ENCODE measurements around the gene GRPEL1. TPM values are rescaled to one million over a fixed set of nuclear protein-coding genes. Genes with fewer than 3 reads are reported as not detected.

Gene GRPEL1
- total RNA-seq, 4 donors from 2014 or later: 17.0 to 34.2 (median 27.5) TPM

GRCh38 chr4:7076696-7077082, 8.8 kb upstream of the GRPEL1 start:
- 58% methylated on average over 6 of the region's 6 CpGs for WGBS
- intact Hi-C loops (cut with DNase I): no loop called here
- H3K27me3 ChIP-seq: no peaks in the 10 kb centered on the region
- no peak for DNase-seq (ENCODE audit: extremely low spot score)
- no peak overlapping the region for H3K4me3 ChIP-seq
- TF ChIP-seq POLR2A (IDR thresholded peaks at IDR 0.05; ENCODE audit: low read depth) (no peak), POLR2AphosphoS5 (IDR thresholded peaks at IDR 0.05) (no peak), EP300 (IDR thresholded peaks at IDR 0.05) (no peak)
- TF ChIP-seq, protein P1, sequence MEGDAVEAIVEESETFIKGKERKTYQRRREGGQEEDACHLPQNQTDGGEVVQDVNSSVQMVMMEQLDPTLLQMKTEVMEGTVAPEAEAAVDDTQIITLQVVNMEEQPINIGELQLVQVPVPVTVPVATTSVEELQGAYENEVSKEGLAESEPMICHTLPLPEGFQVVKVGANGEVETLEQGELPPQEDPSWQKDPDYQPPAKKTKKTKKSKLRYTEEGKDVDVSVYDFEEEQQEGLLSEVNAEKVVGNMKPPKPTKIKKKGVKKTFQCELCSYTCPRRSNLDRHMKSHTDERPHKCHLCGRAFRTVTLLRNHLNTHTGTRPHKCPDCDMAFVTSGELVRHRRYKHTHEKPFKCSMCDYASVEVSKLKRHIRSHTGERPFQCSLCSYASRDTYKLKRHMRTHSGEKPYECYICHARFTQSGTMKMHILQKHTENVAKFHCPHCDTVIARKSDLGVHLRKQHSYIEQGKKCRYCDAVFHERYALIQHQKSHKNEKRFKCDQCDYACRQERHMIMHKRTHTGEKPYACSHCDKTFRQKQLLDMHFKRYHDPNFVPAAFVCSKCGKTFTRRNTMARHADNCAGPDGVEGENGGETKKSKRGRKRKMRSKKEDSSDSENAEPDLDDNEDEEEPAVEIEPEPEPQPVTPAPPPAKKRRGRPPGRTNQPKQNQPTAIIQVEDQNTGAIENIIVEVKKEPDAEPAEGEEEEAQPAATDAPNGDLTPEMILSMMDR (IDR thresholded peaks at IDR 0.05): no peak
- no peak overlapping the region for H3K27ac ChIP-seq (replicated peaks in 1 of 4)
- peaks cover 0 to under 1% (median 0%) of the 10 kb centered on the region in 4 donors for H3K4me1 ChIP-seq
- H3K36me3 ChIP-seq: no peaks in the 10 kb centered on the region
- H3K9me3 ChIP-seq: no peaks in the 10 kb centered on the region

- Histone ChIP-seq H3K27ac (replicated peaks in 1 of 4) (no peak overlapping the region), H3K9me3 (no peaks in the 10 kb centered on the region), H3K4me3 (no peak overlapping the region), H3K36me3 (no peaks in the 10 kb centered on the region), H3K27me3 (no peaks in the 10 kb centered on the region), H3K4me1 (no peaks in the 10 kb centered on the region)
- TF ChIP-seq, protein P1 (IDR thresholded peaks at IDR 0.05): no peak
- TF ChIP-seq POLR2A (IDR thresholded peaks at IDR 0.05; ENCODE audit: low read depth) (no peak), POLR2AphosphoS5 (IDR thresholded peaks at IDR 0.05) (no peak), EP300 (IDR thresholded peaks at IDR 0.05) (no peak)
- intact Hi-C loops (cut with DNase I): no loop called here
- DNase-seq (ENCODE audit: extremely low spot score): no peak
- 80% methylated on average over 25 of the region's 25 CpGs for WGBS
Observed at GRCh38 chr4:7075962-7076695, 8.3 kb upstream of the GRPEL1 start.

GRCh38 chr4:7074426-7074825, 6.6 kb upstream of the GRPEL1 start:
- no peak for TF ChIP-seq EP300 (IDR thresholded peaks at IDR 0.05)
- 82% methylated on average over 6 of the region's 9 CpGs for WGBS
- Histone ChIP-seq H3K36me3 (no peaks in the 10 kb centered on the region), H3K27me3 (no peaks in the 10 kb centered on the region), H3K9me3 (no peaks in the 10 kb centered on the region), H3K27ac (replicated peaks in 1 of 4) (no peak overlapping the region), H3K4me3 (no peak overlapping the region), H3K4me1 (peaks cover 4 to 11% (median 7%) of the 10 kb centered on the region in 4 donors)
- no peak for DNase-seq (ENCODE audit: extremely low spot score)
- intact Hi-C loops (cut with DNase I): loop anchor here (5.0 kb wide), 1 partner anchor 357 kb away; the partner anchor contains the start of gene BLOC1S4

GRCh38 chr4:7073526-7074390, 5.9 kb upstream of the GRPEL1 start:
- Histone ChIP-seq H3K27ac (replicated peaks in 1 of 4) (no peak overlapping the region), H3K4me3 (no peak overlapping the region), H3K9me3 (no peaks in the 10 kb centered on the region), H3K36me3 (no peaks in the 10 kb centered on the region), H3K27me3 (no peaks in the 10 kb centered on the region), H3K4me1 (peaks cover 8 to 18% (median 14%) of the 10 kb centered on the region in 4 donors)
- intact Hi-C loops (cut with DNase I): loop anchor here (5.0 kb wide), 1 partner anchor 356 kb away; the partner anchor contains the start of gene BLOC1S4
- 78% methylated on average over 10 of the region's 18 CpGs for WGBS
- TF ChIP-seq EP300 (IDR thresholded peaks at IDR 0.05) (no peak), POLR2A (IDR thresholded peaks at IDR 0.05; ENCODE audit: low read depth) (no peak), POLR2AphosphoS5 (IDR thresholded peaks at IDR 0.05) (no peak)
- TF ChIP-seq, protein P1 (IDR thresholded peaks at IDR 0.05): no peak
- no peak for DNase-seq (ENCODE audit: extremely low spot score)

DNA sequence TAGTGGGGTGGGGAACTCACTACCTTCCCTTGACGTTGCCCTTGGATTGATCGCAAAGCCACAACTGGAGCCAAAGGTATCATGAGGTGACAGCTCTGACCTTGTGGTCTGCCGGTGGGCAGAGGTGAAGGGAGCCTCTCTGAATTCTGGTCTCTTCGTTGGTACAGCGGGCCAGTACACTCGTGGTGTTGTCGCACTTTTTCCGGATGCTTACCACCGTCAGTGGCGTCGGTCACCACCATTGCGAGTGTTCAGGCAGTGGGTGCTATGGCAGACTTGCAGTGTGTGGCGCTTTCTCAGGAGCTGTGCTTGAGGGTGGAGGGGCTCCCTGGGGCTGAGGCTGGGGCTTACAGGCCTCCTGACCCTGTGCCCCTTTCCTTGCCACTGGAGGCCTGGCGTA, 5.2 kb upstream of the GRPEL1 start:
- DNase-seq (ENCODE audit: extremely low spot score): no peak
- Histone ChIP-seq H3K4me3 (no peak overlapping the region), H3K4me1 (peaks cover 10 to 20% (median 17%) of the 10 kb centered on the region in 4 donors), H3K27ac (replicated peaks in 1 of 4) (no peak overlapping the region), H3K9me3 (no peaks in the 10 kb centered on the region), H3K36me3 (no peaks in the 10 kb centered on the region), H3K27me3 (no peaks in the 10 kb centered on the region)
- intact Hi-C loops (cut with DNase I): loop anchor here (5.0 kb wide), 1 partner anchor 356 kb away; the partner anchor contains the start of gene BLOC1S4
- TF ChIP-seq POLR2AphosphoS5 (IDR thresholded peaks at IDR 0.05): no peak
- TF ChIP-seq, protein P1 (IDR thresholded peaks at IDR 0.05): no peak
- TF ChIP-seq POLR2A (IDR thresholded peaks at IDR 0.05; ENCODE audit: low read depth): no peak
- no peak for TF ChIP-seq EP300 (IDR thresholded peaks at IDR 0.05)
- 87% methylated on average over 12 of the region's 14 CpGs for WGBS
